MM.1S (cell line): ENCODE measurements around the gene TUBGCP2.

Experiments
- DNase-seq: peaks from one replicate; pipeline ENCODE4 v3.0.0-alpha.2; 2015
- H2AFZ ChIP-seq: fragments of 300-600 bp; sonication (generic); 2 replicates; pipeline ENCODE4 v1.6.0; 2016; ENCODE audit warnings: antibody characterized with exemption, low read length
- H3F3A ChIP-seq: fragments of 300-600 bp; sonication (generic); 2 replicates; pipeline ENCODE4 v1.6.1; 2016; ENCODE audit warnings: mild to moderate bottlenecking, antibody characterized with exemption, low read length, moderate library complexity, mixed read lengths; ENCODE audit not compliant: insufficient read depth
- H3K27ac ChIP-seq: fragments of 300-600 bp; sonication (generic); 2 replicates; pipeline ENCODE4 v1.5.1; 2016; ENCODE audit warnings: mild to moderate bottlenecking, low read length
- H3K27me3 ChIP-seq: fragments of 300-600 bp; sonication (generic); replicated peaks from 2 replicates; pipeline ENCODE4 v1.6.0; 2016; ENCODE audit warnings: low read length; ENCODE audit not compliant: insufficient read depth
- H3K36me3 ChIP-seq: fragments of 300-600 bp; sonication (generic); replicated peaks from 2 replicates; pipeline ENCODE4 v1.6.1; 2016; ENCODE audit warnings: mild to moderate bottlenecking, low read length, mixed read lengths; ENCODE audit not compliant: insufficient read depth
- H3K4me1 ChIP-seq: fragments of 300-600 bp; sonication (generic); 2 replicates; pipeline ENCODE4 v1.6.1; 2016; ENCODE audit warnings: low read length, mixed read lengths
- H3K4me2 ChIP-seq: fragments of 300-600 bp; sonication (generic); 2 replicates; pipeline ENCODE4 v1.6.0; 2016; ENCODE audit warnings: low read depth, low read length
- H3K4me3 ChIP-seq: fragments of 300-600 bp; sonication (generic); 2 replicates; pipeline ENCODE4 v1.5.1; 2016; ENCODE audit warnings: low read length, mixed read lengths
- H3K79me2 ChIP-seq: fragments of 300-600 bp; sonication (generic); 2 replicates; pipeline ENCODE4 v1.6.1; 2016; ENCODE audit warnings: mixed run types, low read length, mixed read lengths
- H3K9ac ChIP-seq: fragments of 300-600 bp; sonication (generic); 2 replicates; pipeline ENCODE4 v1.6.1; 2016; ENCODE audit warnings: low read length, mixed read lengths
- H3K9me2 ChIP-seq: fragments of 300-600 bp; sonication (generic); replicated peaks from 2 replicates; pipeline ENCODE4 v1.6.1; 2016; ENCODE audit warnings: mild to moderate bottlenecking, low read length, mixed read lengths; ENCODE audit not compliant: insufficient read depth
- H3K9me3 ChIP-seq: fragments of 300-600 bp; sonication (generic); replicated peaks from 2 replicates; pipeline ENCODE4 v1.6.1; 2016; ENCODE audit warnings: mild to moderate bottlenecking, low read length, mixed read lengths; ENCODE audit not compliant: insufficient read depth
- H4K20me1 ChIP-seq: fragments of 300-600 bp; sonication (generic); 2 replicates; pipeline ENCODE4 v1.6.1; 2016; ENCODE audit warnings: mild to moderate bottlenecking, low read length, moderate library complexity, mixed read lengths; ENCODE audit not compliant: insufficient read depth
- CTCF ChIP-seq: fragments of 300-600 bp; sonication (generic); IDR thresholded peaks from 2 replicates; pipeline ENCODE4 v1.5.1; 2016; ENCODE audit warnings: antibody characterized with exemption, low read length, mixed read lengths
- EZH2 ChIP-seq: fragments of 300-600 bp; sonication (generic); optimal IDR thresholded peaks from 2 replicates; pipeline ENCODE3; 2017; ENCODE audit warnings: low read depth, mild to moderate bottlenecking, antibody characterized with exemption, low read length, mixed read lengths
- EZH2phosphoT487 ChIP-seq: fragments of 300-600 bp; sonication (generic); IDR thresholded peaks from 2 replicates; pipeline ENCODE4 v1.6.1; 2018; ENCODE audit warnings: antibody characterized with exemption, low read length

Gene TUBGCP2

GRCh38 chr10:133277993-133278576 lies 30.6 kb downstream of the TUBGCP2 start:
- no peaks in the 10 kb centered on the region for H3K9me2 ChIP-seq
- no peak for TF ChIP-seq EZH2
- no peak for TF ChIP-seq CTCF
- no peak for TF ChIP-seq EZH2phosphoT487
- H3K79me2 ChIP-seq: peaks cover 34% of the 10 kb centered on the region
- H3K36me3 ChIP-seq: peaks cover 3% of the 10 kb centered on the region
- H3K4me1 ChIP-seq: peaks cover 27% of the 10 kb centered on the region
- H3K9me3 ChIP-seq: no peaks in the 10 kb centered on the region
- H3K4me3 ChIP-seq: peak overlapping the region; percentile 4; the same call in 1 of the 2 replicates
- 0 out of 2 replicates have a peak overlapping the region, but pooled peaks have one; percentile 37 for H2AFZ ChIP-seq
- no peaks in the 10 kb centered on the region for H3K27me3 ChIP-seq
- no peaks in the 10 kb centered on the region for H4K20me1 ChIP-seq
- DNase-seq: peak; percentile 21
- H3K4me2 ChIP-seq: peak overlapping the region; percentile 93
- peak overlapping the region; percentile 89 for H3K27ac ChIP-seq
- peak overlapping the region; percentile 41; the same call in 1 of the 2 replicates for H3K9ac ChIP-seq
- H3F3A ChIP-seq: peaks cover 35% of the 10 kb centered on the region

GRCh38 chr10:133277277-133277992 lies 31.2 kb downstream of the TUBGCP2 start:
- H3K27me3 ChIP-seq: no peaks in the 10 kb centered on the region
- H3K4me2 ChIP-seq: peak overlapping the region; percentile 93
- no peaks in the 10 kb centered on the region for H4K20me1 ChIP-seq
- peaks cover 41% of the 10 kb centered on the region for H3K79me2 ChIP-seq
- H3K27ac ChIP-seq: peak overlapping the region; percentile 89; the same call in 1 of the 2 replicates
- H3K9ac ChIP-seq: peak overlapping the region; percentile 41; the same call in 1 of the 2 replicates
- H3K4me1 ChIP-seq: peaks cover 27% of the 10 kb centered on the region
- H3K9me3 ChIP-seq: no peaks in the 10 kb centered on the region
- no peak overlapping the region for H2AFZ ChIP-seq
- H3K36me3 ChIP-seq: peaks cover 3% of the 10 kb centered on the region
- H3K4me3 ChIP-seq: 0 out of 2 replicates have a peak overlapping the region, but pooled peaks have one; percentile 4
- H3K9me2 ChIP-seq: no peaks in the 10 kb centered on the region
- no peak for TF ChIP-seq EZH2phosphoT487
- TF ChIP-seq EZH2: no peak
- TF ChIP-seq CTCF: no peak
- DNase-seq: peak; percentile 5
- H3F3A ChIP-seq: peaks cover 35% of the 10 kb centered on the region

GRCh38 chr10:133276435-133277201 lies 32.1 kb downstream of the TUBGCP2 start, which contains the start of gene ADAM8:
ADAM8 (minus strand) TSS chr10:133276868; CDS start chr10:133276817, 51 bp downstream.
- Histone ChIP-seq H4K20me1 (no peaks in the 10 kb centered on the region), H3F3A (peaks cover 35% of the 10 kb centered on the region), H3K4me2 (peak within 1 kb of the TSS; percentile 93), H3K4me1 (peaks cover 27% of the 10 kb centered on the region), H3K27me3 (no peaks in the 10 kb centered on the region), H3K9me2 (no peaks in the 10 kb centered on the region), H3K9ac (peak within 1 kb of the TSS; percentile 94), H3K79me2 (peaks cover 46% of the 10 kb centered on the region), H3K27ac (peak within 1 kb of the TSS; percentile 95), H3K9me3 (no peaks in the 10 kb centered on the region), H3K4me3 (peak within 1 kb of the TSS; percentile 82), H2AFZ (peak within 1 kb of the TSS; percentile 54; the same call in 1 of the 2 replicates), H3K36me3 (peaks cover 3% of the 10 kb centered on the region)
- DNase-seq: peak; percentile 79
- no peak for TF ChIP-seq CTCF
- TF ChIP-seq EZH2phosphoT487: no peak
- TF ChIP-seq EZH2: no peak
